SK-N-SH treated with all-trans-retinoic acid at 6 μM for 48 hours (cell line): ENCODE results near the gene GPR55.

Experiments
- ARNTL ChIP-seq: fragments of 450-650 bp; formaldehyde crosslinking; IDR thresholded peaks from 2 replicates; pipeline ENCODE4 v1.5.0; 2020; ENCODE audit warnings: low read depth, mild to moderate bottlenecking, moderate library complexity, borderline replicate concordance
- CREB5 ChIP-seq: fragments of 250-450 bp; sonication (Bioruptor Pico); IDR thresholded peaks from 2 replicates; pipeline ENCODE4 v1.5.1; 2020; ENCODE audit warnings: low read depth, mild to moderate bottlenecking, moderate library complexity
- ESRRG ChIP-seq: fragments of 250-450 bp; sonication (Bioruptor Pico); IDR thresholded peaks from 2 replicates; pipeline ENCODE4 v1.6.1; 2021; ENCODE audit warnings: mild to moderate bottlenecking
- GLIS3 ChIP-seq: fragments of 250-450 bp; sonication (Bioruptor Pico); IDR thresholded peaks from 2 replicates; pipeline ENCODE4 v1.5.0; 2020; ENCODE audit warnings: mild to moderate bottlenecking, moderate library complexity
- PATZ1 ChIP-seq: fragments of 250-450 bp; sonication (Bioruptor Pico); IDR thresholded peaks from 2 replicates; pipeline ENCODE4 v1.8.0; 2020; ENCODE audit warnings: mild to moderate bottlenecking, moderate library complexity, borderline replicate concordance
- POU6F1 ChIP-seq: fragments of 250-450 bp; sonication (Bioruptor Pico); IDR thresholded peaks from 2 replicates; pipeline ENCODE4 v1.8.0; 2021; ENCODE audit warnings: low read depth, mild to moderate bottlenecking, moderate library complexity, borderline replicate concordance
- PPARA ChIP-seq: fragments of 250-450 bp; sonication (Bioruptor Pico); IDR thresholded peaks from 2 replicates; pipeline ENCODE4 v1.5.0; 2020; ENCODE audit warnings: mild to moderate bottlenecking, borderline replicate concordance
- SNAI2 ChIP-seq: fragments of 250-450 bp; sonication (Bioruptor Pico); IDR thresholded peaks from 2 replicates; pipeline ENCODE4 v1.5.0; 2020; ENCODE audit warnings: mild to moderate bottlenecking, moderate library complexity
- TOX ChIP-seq: fragments of 250-450 bp; sonication (Bioruptor Pico); IDR thresholded peaks from 2 replicates; pipeline ENCODE4 v1.8.0; 2021; ENCODE audit warnings: mild to moderate bottlenecking, moderate library complexity, borderline replicate concordance
- ZC3H10 ChIP-seq: fragments of 250-450 bp; sonication (Bioruptor Pico); IDR thresholded peaks from 2 replicates; pipeline ENCODE4 v1.5.1; 2021; ENCODE audit warnings: mild to moderate bottlenecking, moderate library complexity
- ZFP30 ChIP-seq: fragments of 450-650 bp; formaldehyde crosslinking; IDR thresholded peaks from 2 replicates; pipeline ENCODE4 v1.5.0; 2022; ENCODE audit warnings: mild to moderate bottlenecking, moderate library complexity
- ZNF565 ChIP-seq: fragments of 450-650 bp; formaldehyde crosslinking; conservative IDR thresholded peaks from 2 replicates; pipeline ENCODE4 v1.5.0; 2020; ENCODE audit warnings: low read depth, mild to moderate bottlenecking, moderate library complexity

GRCh38 chr2:230906471-230907230 is 18.4 kb downstream of the GPR55 start:
- no peak for TF ChIP-seq CREB5
- no peak for TF ChIP-seq TOX (CRISPR knock-in tag)
- no peak for TF ChIP-seq PATZ1 (CRISPR knock-in tag)
- TF ChIP-seq ESRRG (CRISPR knock-in tag), result no peak
- TF ChIP-seq PPARA, result no peak
- TF ChIP-seq GLIS3 (CRISPR knock-in tag), result no peak
- TF ChIP-seq ZNF565 (CRISPR knock-in tag), result no peak
- no peak for TF ChIP-seq ARNTL (CRISPR knock-in tag)
- no peak for TF ChIP-seq ZFP30 (CRISPR knock-in tag)
- no peak for TF ChIP-seq ZC3H10 (CRISPR knock-in tag)
- TF ChIP-seq POU6F1 (CRISPR knock-in tag), result no peak
- no peak for TF ChIP-seq SNAI2
